Hindlimb muscle (tissue), 1 donor: ENCODE results near the gene CCDC127. TPM values are rescaled to one million over a fixed set of nuclear protein-coding genes. Genes with fewer than 3 reads are reported as not detected.

ENCODE experiments used
- DNase-seq: peaks from one replicate; pipeline ENCODE4 v3.0.0-alpha.2; 2013
- polyA plus RNA-seq: library from polyadenylated mRNA; unstranded; fragments of 120-200 nt; gene quantifications from one replicate; pipeline ENCODE4 v1.2.1, GENCODE V29; 2013; ENCODE audit not compliant: insufficient read length

Gene CCDC127
- polyA plus RNA-seq, 1 donor: 9.9 TPM

- no peak for DNase-seq
These were observed 60.7 kb downstream of the CCDC127 start for GRCh38 chr5:157126-157715.

DNA sequence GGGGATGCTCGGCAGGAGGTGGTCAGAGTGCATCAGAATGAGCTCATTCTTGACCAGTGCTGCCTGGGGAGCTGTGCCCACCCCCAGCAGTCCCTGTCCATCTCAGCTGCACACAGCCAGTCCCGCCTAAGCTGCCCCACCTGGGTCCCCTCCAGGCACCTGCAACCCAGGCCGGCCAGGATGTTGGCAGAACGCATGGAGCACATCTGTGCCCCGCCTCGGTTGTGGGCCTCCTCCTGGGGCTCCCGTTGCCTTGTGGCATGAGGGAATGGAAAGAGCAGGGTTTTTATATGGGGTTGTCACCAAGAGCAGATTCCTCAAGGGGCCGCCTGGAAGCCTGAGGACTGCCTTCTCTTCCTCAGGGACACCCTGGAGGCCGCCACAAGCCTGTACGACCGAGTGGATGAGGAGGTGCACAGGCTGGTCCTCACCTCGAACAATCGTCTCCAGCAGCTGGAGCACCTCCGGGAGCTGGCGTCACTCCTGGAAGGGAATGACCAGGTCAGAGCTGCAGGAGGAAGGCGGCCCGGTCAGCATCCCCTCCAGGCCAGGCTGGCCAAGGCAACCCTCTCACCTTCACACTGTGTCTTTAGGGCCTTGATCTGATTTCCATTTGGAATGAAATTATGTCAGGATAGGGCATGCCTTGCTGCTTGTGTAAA, 61.4 kb downstream of the CCDC127 start:
- no peak for DNase-seq

- DNase-seq: no peak
These were observed 62.1 kb downstream of the CCDC127 start for GRCh38 chr5:155651-156410.

- DNase-seq: no peak
These were observed 63.1 kb downstream of the CCDC127 start for GRCh38 chr5:154826-155225.

GRCh38 chr5:154236-154635, 63.7 kb downstream of the CCDC127 start:
- no peak for DNase-seq

GRCh38 chr5:153256-153655, 64.7 kb downstream of the CCDC127 start:
- no peak for DNase-seq

DNA sequence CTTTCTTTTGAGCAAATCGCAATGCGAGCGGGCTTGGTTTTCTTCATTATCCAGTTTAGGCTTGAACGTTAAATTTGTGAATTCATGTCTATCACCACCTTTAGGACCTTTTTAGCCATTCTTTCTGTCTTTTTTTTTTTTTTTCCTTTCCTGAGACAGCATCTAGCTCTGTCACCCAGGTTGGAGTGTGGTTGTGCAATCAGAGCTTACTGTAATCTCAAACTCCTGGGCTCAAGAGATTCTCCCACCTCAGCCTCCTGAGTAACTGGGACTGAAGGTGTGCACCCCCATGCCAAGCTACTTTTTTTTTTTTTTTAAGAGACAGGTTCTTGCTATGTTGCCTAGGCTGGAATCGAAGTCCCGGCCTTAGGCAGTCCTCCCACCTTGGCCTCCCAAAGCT, 65.9 kb downstream of the CCDC127 start:
- DNase-seq: no peak

- DNase-seq: no peak
These were observed 67.2 kb downstream of the CCDC127 start for GRCh38 chr5:150746-151145.

- no peak for DNase-seq
These were observed 68.0 kb downstream of the CCDC127 start for GRCh38 chr5:149745-150485.

DNA sequence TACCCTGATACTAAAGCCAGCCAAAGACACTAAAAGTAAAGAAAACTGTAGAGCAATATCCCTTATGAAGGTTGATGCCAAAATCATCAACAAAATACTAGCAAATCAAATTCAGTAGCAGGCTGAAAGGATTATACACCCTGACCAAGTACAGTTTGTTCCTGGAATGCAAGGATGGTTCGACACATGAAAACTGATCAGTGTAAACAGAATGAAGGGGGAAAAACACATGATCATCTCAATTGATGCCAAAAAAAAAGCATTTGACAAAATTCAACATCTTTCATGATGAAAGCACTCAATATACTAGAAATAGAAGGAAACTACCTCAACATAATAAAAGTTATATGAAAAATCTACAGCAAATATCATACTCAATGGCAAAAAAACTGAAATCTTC, 70.2 kb downstream of the CCDC127 start:
- DNase-seq: no peak

Other genes starting within 250 kb of the CCDC127 start
- 0.39 TPM for gene PLEKHG4B, start 126.0 kb downstream of the CCDC127 start, polyA plus RNA-seq
- gene LRRC14B, start 26.7 kb downstream of the CCDC127 start, polyA plus RNA-seq: 41.2 TPM
- gene SDHA, start 167 bp upstream of the CCDC127 start, polyA plus RNA-seq: 100 TPM
- 53.6 TPM for gene PDCD6, start 53.5 kb upstream of the CCDC127 start, polyA plus RNA-seq
- 2.3 TPM for gene AHRR, start 103.6 kb upstream of the CCDC127 start, polyA plus RNA-seq
- gene EXOC3, start 225.0 kb upstream of the CCDC127 start, polyA plus RNA-seq: 42.1 TPM